Panc1 (cell line): ENCODE data around the gene TMEM253. TPM values are rescaled to one million over a fixed set of nuclear protein-coding genes. Genes with fewer than 3 reads are reported as not detected.

Experiments used
- ATAC-seq: fragments of 200-7000 bp; cut with Tn5 transposase; 2 replicates; pipeline ENCODE4 v1.9.1; 2020; ENCODE audit warnings: mild to moderate bottlenecking, moderate library complexity
- BruUV-seq: library from RNA; stranded (reverse); fragments of 400-500 nt; replicated peaks from 2 replicates; lab custom pipeline; 2021; lab: Mats Ljungman, UMichigan
- CTCF ChIA-PET: fragments of 300-600 bp; sonication (Branson Sonifier 250); formaldehyde crosslinking; loops from one replicate; lab custom pipeline; 2022; ENCODE audit warnings: antibody characterized with exemption; lab: Charles Lee
- POLR2A ChIA-PET: fragments of 300-600 bp; sonication (Branson Sonifier 250); formaldehyde crosslinking; loops from one replicate; lab custom pipeline; 2022; ENCODE audit warnings: antibody characterized with exemption; lab: Charles Lee
- DNase-seq: peaks from one replicate; pipeline ENCODE4 v3.0.0-alpha.2; 2010; ENCODE audit warnings: low read depth, low spot score
- H3K27ac ChIP-seq: 2 replicates; pipeline ENCODE4 v1.5.1; 2011; ENCODE audit warnings: mild to moderate bottlenecking, low read length, inconsistent platforms
- H3K27me3 ChIP-seq: fragments of 200-500 bp; sonication (Bioruptor generic); 2 replicates; pipeline ENCODE4 v1.6.0; 2014; ENCODE audit warnings: low read length, inconsistent platforms; ENCODE audit not compliant: control insufficient read depth, insufficient read depth
- H3K36me3 ChIP-seq: fragments of 200-500 bp; sonication (Bioruptor generic); 2 replicates; pipeline ENCODE4 v1.5.1; 2014; ENCODE audit warnings: inconsistent platforms, mild to moderate bottlenecking, low read length, moderate library complexity; ENCODE audit not compliant: control insufficient read depth, insufficient read depth
- H3K4me1 ChIP-seq: 2 replicates; pipeline ENCODE4 v1.5.1; 2011; ENCODE audit warnings: inconsistent platforms, mild to moderate bottlenecking, low read length, moderate library complexity; ENCODE audit not compliant: control insufficient read depth, insufficient read depth
- H3K4me3 ChIP-seq, 2 experiments: 2 replicates each; pipeline ENCODE4 v1.5.1; 2011 to 2012; ENCODE audit warnings: low read depth in 2 of 2, low read length in 2 of 2, mild to moderate bottlenecking in 2 of 2, inconsistent platforms in 1 of 2, moderate library complexity in 1 of 2
- H3K9me3 ChIP-seq: fragments of 200-500 bp; sonication (Bioruptor generic); 2 replicates; pipeline ENCODE4 v1.5.1; 2014; ENCODE audit warnings: low read depth, mild to moderate bottlenecking, inconsistent platforms, low read length, moderate library complexity; ENCODE audit not compliant: control insufficient read depth, insufficient read depth
- POLR2AphosphoS5 ChIP-seq: IDR thresholded peaks from 2 replicates; pipeline ENCODE4 v1.6.1; 2012; ENCODE audit warnings: mild to moderate bottlenecking, low read depth, low read length, moderate library complexity
- SIN3A ChIP-seq: IDR thresholded peaks from 2 replicates; pipeline ENCODE4 v1.6.1; 2012; ENCODE audit warnings: low read depth, mild to moderate bottlenecking, low read length, moderate library complexity, borderline replicate concordance; ENCODE audit not compliant: insufficient read depth
- TCF7L2 ChIP-seq: IDR thresholded peaks from 2 replicates; pipeline ENCODE4 v1.6.1; 2011; ENCODE audit warnings: mild to moderate bottlenecking, low read depth, low read length, inconsistent platforms
- in situ Hi-C: cut with HindIII; loops from 2 replicates; pipeline ENCODE4 v1.10.0; 2016; ENCODE audit warnings: low sequenced_read_pairs, low pct_unique_long_range_greater_than_20kb
- intact Hi-C: fragments of 100-400 bp; cut with micrococcal nuclease; formaldehyde crosslinking; loops from one replicate; pipeline ENCODE4 v1.10.0; 2022; ENCODE audit not compliant: unreplicated experiment
- total RNA-seq: library from RNA; stranded (reverse); gene quantifications from one replicate; pipeline ENCODE4 v1.2.1, GENCODE V29; 2021; ENCODE audit not compliant: unreplicated experiment
- TF ChIP-seq, protein P1 (sequence below): fragments of 450-650 bp; IDR thresholded peaks from 2 replicates; pipeline ENCODE4 v1.5.1; 2017; ENCODE audit warnings: mild to moderate bottlenecking
- TF ChIP-seq, protein P2 (sequence below), 2 experiments: IDR thresholded peaks; 2 replicates each; pipeline ENCODE4 v1.6.1; 2011 to 2012; ENCODE audit warnings: low read depth in 2 of 2, control low read depth in 1 of 2, low read length in 1 of 2, mild to moderate bottlenecking in 1 of 2, moderate library complexity in 1 of 2; ENCODE audit not compliant: insufficient read depth in 1 of 2

Gene TMEM253
- total RNA-seq, 1 experiment from 2014 or later, result 0.33 TPM

DNA sequence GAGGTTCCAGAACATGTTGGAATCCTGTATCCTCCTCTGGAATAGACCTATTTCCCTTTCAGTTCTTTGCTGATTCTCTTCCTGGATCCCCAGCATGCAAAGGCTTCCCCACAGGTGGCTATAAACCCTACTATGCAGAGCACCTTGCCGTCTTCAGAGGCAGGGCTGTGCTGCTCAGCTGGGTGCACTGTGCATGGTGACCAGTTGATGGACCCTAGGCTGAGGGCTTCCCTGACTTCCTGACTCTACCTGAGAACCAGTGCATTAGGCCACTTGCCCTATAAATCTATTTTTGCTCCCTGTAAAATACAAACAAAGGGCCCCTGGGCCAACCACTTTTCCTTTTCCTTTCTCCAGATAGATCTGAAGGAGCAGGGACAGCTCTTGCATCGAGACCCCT lies 16.5 kb upstream of the TMEM253 start:
- in situ Hi-C loops (no loop called here), intact Hi-C loops (no loop called here)
- no peak overlapping the region for H3K27ac ChIP-seq
- H3K36me3 ChIP-seq, result no peaks in the 10 kb centered on the region
- no TSS peak for BruUV-seq
- no peak for ATAC-seq
- H3K9me3 ChIP-seq, result no peaks in the 10 kb centered on the region
- DNase-seq, result no peak
- no peaks in the 10 kb centered on the region for H3K4me1 ChIP-seq
- POLR2A ChIA-PET, result no interaction called here
- TF ChIP-seq, protein P1, sequence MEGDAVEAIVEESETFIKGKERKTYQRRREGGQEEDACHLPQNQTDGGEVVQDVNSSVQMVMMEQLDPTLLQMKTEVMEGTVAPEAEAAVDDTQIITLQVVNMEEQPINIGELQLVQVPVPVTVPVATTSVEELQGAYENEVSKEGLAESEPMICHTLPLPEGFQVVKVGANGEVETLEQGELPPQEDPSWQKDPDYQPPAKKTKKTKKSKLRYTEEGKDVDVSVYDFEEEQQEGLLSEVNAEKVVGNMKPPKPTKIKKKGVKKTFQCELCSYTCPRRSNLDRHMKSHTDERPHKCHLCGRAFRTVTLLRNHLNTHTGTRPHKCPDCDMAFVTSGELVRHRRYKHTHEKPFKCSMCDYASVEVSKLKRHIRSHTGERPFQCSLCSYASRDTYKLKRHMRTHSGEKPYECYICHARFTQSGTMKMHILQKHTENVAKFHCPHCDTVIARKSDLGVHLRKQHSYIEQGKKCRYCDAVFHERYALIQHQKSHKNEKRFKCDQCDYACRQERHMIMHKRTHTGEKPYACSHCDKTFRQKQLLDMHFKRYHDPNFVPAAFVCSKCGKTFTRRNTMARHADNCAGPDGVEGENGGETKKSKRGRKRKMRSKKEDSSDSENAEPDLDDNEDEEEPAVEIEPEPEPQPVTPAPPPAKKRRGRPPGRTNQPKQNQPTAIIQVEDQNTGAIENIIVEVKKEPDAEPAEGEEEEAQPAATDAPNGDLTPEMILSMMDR, result no peak
- H3K27me3 ChIP-seq, result no peaks in the 10 kb centered on the region
- CTCF ChIA-PET, result no interaction called here
- H3K4me3 ChIP-seq, result no peak overlapping the region

DNA sequence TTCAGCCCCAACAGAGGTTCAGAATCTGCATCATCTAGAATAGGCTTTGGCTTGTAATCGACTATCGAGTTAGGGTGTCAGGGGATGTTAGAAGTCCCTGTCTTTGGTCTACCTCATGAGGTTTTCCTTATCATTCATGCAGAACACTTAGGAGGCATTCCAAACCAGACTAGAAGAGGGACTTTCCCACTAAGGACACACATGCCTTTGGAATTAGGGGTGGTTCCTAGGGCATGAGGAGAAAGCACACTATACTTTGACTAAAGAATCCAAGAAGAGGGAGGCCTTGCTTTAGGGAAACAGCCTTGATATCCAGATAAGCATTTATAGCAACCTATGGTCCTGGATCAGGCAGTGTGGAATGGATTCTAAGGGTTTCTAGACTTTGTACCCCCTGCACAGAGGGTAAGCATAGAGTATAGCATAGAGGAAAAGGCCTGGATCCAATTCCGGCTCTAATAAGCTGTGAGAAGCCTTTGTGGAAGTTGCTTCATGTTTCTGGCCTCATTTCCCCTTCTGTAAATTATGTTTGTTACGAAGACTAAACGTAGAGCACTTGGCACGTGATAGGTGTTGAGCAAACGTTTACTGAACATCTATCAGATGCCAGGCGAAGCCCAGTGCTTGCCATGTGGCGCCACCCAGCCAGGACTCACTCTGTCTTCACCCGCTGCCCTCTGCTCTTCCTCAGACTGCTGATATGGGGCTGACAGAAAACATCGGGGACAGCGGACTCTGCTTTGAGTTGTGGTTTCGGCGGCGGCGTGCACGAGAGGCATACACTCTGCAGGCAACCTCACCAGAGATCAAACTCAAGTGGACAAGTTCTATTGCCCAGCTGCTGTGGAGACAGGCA lies 15.6 kb upstream of the TMEM253 start:
- BruUV-seq, result no TSS peak
- CTCF ChIA-PET, result no interaction called here
- ATAC-seq (peak; percentile 51; the same call in 1 of the 2 replicates), DNase-seq (no peak)
- Histone ChIP-seq H3K27me3 (no peaks in the 10 kb centered on the region), H3K36me3 (no peaks in the 10 kb centered on the region), H3K9me3 (no peaks in the 10 kb centered on the region), H3K4me1 (no peaks in the 10 kb centered on the region), H3K4me3 (no peak overlapping the region), H3K27ac (no peak overlapping the region)
- POLR2A ChIA-PET, result no interaction called here
- intact Hi-C loops (no loop called here), in situ Hi-C loops (no loop called here)
- no peak for TF ChIP-seq SIN3A
- TF ChIP-seq, protein P2, sequence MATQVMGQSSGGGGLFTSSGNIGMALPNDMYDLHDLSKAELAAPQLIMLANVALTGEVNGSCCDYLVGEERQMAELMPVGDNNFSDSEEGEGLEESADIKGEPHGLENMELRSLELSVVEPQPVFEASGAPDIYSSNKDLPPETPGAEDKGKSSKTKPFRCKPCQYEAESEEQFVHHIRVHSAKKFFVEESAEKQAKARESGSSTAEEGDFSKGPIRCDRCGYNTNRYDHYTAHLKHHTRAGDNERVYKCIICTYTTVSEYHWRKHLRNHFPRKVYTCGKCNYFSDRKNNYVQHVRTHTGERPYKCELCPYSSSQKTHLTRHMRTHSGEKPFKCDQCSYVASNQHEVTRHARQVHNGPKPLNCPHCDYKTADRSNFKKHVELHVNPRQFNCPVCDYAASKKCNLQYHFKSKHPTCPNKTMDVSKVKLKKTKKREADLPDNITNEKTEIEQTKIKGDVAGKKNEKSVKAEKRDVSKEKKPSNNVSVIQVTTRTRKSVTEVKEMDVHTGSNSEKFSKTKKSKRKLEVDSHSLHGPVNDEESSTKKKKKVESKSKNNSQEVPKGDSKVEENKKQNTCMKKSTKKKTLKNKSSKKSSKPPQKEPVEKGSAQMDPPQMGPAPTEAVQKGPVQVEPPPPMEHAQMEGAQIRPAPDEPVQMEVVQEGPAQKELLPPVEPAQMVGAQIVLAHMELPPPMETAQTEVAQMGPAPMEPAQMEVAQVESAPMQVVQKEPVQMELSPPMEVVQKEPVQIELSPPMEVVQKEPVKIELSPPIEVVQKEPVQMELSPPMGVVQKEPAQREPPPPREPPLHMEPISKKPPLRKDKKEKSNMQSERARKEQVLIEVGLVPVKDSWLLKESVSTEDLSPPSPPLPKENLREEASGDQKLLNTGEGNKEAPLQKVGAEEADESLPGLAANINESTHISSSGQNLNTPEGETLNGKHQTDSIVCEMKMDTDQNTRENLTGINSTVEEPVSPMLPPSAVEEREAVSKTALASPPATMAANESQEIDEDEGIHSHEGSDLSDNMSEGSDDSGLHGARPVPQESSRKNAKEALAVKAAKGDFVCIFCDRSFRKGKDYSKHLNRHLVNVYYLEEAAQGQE (IDR thresholded peaks at IDR 0.05; ENCODE audit: insufficient read depth in 1 of 2, low read depth in 2 of 2, low read length in 1 of 2), result no peak
- no peak for TF ChIP-seq POLR2AphosphoS5
- no peak for TF ChIP-seq TCF7L2
- TF ChIP-seq, protein P1, result no peak
